CD4-positive, alpha-beta T cell treated with Interleukin-4 for 1 hour (primary cell): Measurements from ENCODE around the gene LMO7.
A peak's percentile ranks its signal among the peaks of the same experiment; 100 is the strongest.

ENCODE experiments used
- DNase-seq, 2 donors: peaks; one replicate each; pipeline ENCODE4 v3.0.0-alpha.2; 2020 to 2022

The LMO7 gene

GRCh38 chr13:75861786-75862185 lies 225.7 kb downstream of the LMO7 start:
- DNase-seq: no peak

DNA sequence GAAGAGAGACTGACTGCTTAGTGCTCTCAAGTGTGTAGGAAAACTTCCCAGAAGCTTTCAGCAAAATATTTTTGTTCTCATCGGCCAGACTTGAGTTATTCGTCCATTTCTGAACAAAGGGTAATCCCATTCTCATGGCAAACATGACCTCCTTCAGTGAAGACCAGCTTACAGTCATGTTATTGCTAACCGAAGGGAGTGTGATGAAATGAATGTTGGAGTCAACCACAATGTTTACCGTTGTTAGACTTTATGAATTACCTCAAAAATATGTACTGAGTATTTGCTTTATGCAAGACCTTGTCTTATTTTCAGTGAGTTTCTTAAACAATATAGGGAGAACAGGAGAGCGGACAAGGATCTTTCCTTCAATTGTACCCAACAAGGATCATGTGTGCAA lies 228.6 kb downstream of the LMO7 start:
- no peak for DNase-seq

DNA sequence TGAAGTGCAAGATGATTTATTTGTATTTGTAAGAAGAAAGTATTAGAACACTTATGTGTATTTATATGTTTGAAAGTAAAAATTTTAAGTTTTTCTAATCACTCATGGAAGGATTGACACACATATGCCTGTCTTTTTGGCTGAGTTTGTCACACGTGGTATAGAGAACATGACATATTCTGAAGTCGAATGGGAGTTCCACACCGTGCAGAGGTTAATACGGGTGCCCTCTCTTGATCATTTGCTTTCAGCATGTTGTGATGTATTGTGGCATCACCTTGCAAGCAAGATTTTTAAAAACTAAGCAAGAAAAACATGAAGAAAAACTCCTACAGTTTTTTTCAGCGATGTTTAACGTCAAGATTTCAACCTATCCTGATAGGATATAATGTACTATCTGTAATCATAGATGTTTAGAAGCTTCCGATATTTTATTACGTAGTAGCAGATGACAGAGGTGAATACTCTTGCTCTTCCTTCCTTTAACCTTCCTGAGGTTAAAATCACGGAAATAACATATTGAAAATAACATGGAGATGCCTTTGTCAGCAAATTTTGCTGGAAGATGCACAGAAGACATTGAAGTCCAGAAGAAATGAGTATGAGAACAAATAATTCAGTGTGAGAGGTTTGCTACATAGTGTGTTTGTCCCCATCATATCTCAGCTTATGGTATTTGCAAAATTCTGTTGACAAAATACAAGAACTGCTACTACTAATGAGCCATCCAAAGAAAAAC lies 231.4 kb downstream of the LMO7 start:
- no peak for DNase-seq

DNA sequence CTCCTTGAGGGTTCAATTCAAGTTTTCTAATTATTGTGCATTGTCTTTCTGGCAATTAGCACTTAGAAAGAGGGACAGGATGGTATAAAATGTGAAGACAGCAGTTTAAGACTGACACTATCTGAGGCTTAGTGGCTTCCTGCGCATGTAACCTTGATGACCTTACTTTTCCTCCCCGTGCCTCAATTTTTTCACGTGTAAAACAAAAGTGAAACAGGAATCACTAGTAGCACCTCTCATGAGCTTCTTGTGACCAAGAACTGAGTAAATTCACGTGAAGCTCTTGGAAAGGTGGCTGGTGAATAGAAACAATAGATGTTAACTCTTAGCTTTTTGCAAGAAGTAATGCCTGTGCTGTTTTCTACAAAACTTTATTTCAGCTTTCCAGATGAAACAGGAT lies 233.9 kb downstream of the LMO7 start:
- peak in 1 of 2 donors; percentile 59 for DNase-seq

DNA sequence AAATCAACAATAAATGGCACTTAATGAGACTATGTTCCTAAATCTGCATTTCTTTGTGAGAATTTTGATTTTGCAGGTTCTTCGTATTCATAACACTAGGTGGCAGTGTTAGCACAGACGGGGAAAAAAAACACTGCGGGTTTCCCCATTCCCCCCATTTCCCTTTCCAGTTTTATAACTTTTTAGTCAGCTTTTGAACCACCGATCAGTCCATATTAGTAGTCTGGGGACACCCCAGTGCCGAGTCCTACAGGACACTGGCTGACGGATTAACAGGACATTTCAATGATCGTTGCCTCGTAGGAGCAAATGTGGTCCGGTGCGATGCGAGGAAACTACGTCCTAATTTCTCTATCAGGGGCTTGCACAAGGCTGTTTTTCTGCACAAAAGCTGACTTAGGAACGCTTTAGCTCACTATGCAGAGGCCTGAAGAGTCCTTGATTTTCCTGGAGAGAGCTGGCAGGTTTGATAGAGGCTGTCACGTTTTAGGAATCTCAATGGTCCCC lies 234.3 kb downstream of the LMO7 start:
- peak in 1 of 2 donors; percentile 45 for DNase-seq

DNA sequence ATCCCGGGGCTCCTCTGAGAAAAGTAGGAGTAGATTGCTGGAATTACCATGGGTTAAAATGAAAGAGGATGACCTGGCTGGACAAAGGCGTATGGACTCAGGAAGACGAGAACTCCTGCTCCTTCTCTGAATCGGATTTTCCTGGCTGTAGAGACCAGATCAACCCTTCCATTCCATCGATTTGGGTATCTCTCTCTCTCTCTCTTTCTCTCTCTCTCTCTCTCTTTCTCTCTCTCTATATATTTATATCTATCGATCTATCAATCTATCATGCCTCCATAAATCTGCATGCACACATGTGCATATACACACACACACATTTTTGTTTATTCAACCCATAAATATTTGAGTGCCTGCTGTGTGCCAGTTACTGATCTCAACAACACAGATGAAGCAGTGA lies 234.9 kb downstream of the LMO7 start:
- DNase-seq: no peak

DNA sequence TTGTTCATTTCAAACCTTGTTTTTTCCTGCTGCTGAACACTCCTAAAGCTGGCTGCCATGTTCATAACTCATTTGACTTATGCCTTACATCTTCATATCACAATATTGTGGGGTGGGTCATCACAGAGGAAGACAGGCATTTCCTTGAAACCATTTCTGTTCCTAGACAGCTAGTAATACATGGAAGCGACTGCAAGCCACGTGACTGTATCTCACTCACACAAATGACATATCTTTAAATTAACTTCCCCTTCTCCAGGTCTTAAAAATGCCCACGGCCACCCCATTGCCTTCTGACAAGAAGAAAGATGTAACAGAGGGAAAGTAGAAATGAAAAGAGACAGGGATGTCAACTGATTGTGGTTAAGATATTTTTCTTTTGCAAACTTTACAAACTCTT lies 236.8 kb downstream of the LMO7 start:
- DNase-seq: no peak

GRCh38 chr13:75873494-75873893 lies 237.4 kb downstream of the LMO7 start:
- DNase-seq: peak; percentile 7 to 13

- DNase-seq: no peak
These were observed 239.3 kb downstream of the LMO7 start for GRCh38 chr13:75875450-75875849.

- peak; percentile 53 to 63 for DNase-seq
These were observed 240.3 kb downstream of the LMO7 start for GRCh38 chr13:75876142-75877050.

DNA sequence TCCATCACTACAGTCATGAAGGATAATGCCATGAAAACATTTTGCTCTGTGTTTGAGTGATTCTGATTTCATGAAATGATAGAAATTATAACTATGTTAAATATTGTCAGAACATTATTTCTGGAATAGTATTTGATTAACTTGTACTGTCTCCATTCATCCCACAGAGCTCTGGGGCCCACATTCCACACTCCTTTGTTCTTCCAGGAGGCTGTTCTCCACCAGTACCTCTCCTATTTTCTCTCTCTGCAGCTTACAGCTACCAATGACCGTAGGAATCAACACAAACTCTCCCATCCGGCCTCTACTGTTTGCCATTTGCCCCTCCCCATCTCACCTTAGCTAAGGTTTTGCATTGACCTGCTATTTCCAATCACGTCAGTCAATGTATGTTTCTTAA lies 240.9 kb downstream of the LMO7 start:
- DNase-seq: no peak

GRCh38 chr13:75879656-75880055 lies 243.5 kb downstream of the LMO7 start:
- DNase-seq: no peak

DNA sequence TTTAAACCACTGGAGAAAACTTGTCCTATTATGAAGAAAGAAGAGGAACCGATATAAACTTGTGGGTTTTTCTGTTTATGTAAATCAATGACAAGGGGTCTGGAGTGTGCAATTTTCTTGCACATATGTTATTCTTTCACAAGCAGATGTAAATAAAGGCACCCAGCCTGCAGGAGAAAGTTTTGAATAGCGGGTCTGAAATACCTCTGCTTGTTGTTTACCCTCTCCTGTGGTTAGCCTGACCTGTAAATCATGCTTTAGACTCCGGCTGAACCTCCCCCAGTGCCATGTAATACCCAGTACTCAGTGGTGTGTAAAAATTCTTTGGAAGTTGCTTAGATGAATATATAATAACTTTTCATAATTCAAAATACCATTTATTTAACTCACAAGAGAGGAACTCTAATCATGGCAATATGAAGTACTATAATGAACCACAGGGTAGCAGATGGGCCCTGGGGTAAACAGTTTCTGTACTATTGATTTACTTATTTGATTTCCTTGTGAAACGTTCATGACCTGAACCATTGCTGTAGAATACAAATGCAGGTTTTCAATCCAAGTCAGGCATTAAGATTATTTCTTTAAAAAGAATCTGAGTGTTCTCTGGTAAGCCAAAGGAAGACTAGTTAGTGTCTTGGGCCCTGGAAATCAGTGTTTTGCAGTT lies 245.1 kb downstream of the LMO7 start:
- no peak for DNase-seq

DNA sequence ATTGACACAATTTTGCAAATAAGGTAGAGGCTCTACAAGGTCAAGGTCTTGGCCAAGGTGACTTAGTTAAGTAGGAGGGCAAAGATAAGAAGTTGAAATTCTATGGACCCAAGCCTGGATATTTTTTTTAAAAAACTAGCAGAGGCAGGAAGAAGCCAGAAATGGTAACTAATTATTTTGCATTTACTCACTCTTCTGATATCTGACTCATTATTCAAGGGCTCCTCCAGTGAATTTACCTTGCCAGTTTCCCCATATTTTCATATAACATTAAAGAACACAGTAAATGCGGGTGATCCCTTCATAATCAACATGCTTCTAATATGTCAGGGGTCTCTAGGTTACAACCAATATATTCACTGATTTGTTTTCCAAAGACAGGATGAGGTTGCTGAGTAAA lies 246.1 kb downstream of the LMO7 start:
- DNase-seq: no peak

GRCh38 chr13:75889427-75889826 lies 253.3 kb downstream of the LMO7 start:
- no peak for DNase-seq

GRCh38 chr13:75895168-75895567 lies 259.0 kb downstream of the LMO7 start:
- DNase-seq: no peak

DNA sequence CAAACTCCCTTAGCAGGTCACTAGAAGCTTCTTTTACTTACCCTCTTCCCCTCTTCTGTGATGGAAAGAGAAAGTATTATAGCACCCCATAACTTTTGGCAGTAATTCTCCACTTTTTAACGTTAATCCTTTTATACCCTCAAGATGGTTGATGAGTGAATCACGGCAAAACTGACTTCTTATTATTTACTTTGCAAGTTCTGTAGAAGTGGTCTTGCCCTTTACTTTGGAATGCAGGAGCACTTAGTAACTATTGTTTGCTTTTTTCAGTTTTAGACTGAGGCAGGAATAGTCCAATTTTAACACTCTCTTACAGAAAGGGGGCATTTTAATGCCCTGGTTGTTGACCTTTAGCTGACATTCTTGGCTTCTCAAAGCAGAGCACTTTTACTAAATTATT lies 260.1 kb downstream of the LMO7 start:
- DNase-seq: no peak

GRCh38 chr13:75897386-75897785 lies 261.3 kb downstream of the LMO7 start:
- no peak for DNase-seq

DNA sequence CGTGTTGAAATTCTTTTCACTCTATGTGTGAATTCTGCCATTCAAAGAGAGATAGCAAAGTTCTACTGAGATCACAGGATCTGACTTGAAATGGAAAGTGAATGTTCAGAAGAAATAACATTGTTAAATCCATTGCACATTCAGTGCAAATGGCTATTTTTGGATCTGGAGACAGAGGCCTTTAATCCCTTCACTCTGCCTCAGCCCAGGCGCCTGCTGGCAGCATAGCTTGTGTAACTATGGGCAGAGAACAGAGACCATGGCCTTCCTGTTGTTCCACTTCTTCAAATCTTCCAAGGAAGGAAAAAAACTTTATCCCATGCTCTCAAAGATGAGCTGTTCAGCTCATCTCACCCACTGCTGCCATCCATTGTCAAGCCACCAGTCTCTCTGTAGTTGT lies 265.4 kb downstream of the LMO7 start:
- DNase-seq: no peak

GRCh38 chr13:75902166-75903104 lies 266.3 kb downstream of the LMO7 start:
- DNase-seq: no peak

DNA sequence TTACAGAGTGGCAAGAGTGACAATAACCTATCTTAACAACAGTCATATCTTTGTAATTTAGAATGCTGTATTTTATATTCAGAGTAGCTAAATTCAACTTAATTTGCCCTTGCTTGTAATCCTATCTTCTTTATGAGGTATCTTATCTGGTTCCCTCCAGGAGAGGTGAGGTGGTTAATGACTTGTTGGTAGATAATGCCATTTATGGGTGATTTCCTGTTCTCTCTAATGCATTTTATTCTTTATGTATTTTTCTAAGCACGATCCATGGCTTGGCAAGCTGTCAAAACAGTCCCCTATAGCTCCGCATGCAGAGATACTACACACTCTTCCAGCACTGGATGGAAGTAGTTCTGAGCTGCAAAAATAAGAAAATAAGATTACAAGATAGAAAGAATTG lies 267.9 kb downstream of the LMO7 start:
- no peak for DNase-seq

GRCh38 chr13:75906315-75906714 lies 270.2 kb downstream of the LMO7 start:
- no peak for DNase-seq
